T-helper 1 cell (primary cell): Measurements from ENCODE around the gene PARP8.
"Not testable (repeated sequence)": the region's sequence is repeated elsewhere in the genome, so short reads cannot be mapped to it uniquely, and the experiment has no call there.

Source experiments
- DNase-seq, 5 donors: peaks; one replicate each; pipeline ENCODE4 v3.0.0-alpha.2; 2012 to 2020

Gene PARP8

DNA sequence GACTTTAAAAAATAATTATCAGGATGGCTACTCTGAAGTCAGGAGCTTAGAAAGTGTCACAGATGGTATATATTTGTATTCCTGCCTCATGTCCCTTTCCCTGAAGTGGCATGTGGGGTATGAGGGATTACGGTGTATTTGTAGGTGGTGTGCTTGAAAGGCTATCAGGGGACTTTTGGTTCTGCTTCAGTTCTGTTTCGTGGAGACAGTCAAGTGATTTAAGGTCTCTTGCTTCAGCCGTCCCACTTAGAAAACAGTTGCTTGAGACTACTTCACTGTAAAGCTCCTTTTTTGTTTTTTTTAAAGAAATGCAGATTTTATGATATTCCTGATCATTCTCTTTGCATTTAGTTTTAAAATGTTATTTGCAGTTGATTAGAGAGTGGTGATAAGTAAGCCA, 18.3 kb downstream of the PARP8 start:
- no peak for DNase-seq

DNA sequence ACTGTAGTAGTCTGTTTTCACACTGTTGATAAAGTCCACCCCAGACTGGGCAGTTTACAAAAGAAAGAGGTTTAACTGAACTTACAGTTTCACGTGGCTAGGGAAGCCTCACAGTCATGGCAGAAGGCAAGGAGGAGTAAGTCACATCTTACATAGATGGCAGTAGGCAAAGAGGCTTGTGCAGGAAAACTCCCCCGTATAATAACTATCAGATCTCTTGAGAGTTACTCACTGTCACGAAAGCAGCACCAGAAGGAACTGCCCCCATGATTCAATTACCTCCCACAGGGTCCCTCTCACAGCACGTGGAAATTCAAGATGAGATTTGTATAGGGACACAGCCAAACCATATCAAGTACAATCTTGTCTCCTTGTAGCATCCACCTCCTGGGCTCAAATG, 21.1 kb downstream of the PARP8 start:
- DNase-seq = no peak

DNA sequence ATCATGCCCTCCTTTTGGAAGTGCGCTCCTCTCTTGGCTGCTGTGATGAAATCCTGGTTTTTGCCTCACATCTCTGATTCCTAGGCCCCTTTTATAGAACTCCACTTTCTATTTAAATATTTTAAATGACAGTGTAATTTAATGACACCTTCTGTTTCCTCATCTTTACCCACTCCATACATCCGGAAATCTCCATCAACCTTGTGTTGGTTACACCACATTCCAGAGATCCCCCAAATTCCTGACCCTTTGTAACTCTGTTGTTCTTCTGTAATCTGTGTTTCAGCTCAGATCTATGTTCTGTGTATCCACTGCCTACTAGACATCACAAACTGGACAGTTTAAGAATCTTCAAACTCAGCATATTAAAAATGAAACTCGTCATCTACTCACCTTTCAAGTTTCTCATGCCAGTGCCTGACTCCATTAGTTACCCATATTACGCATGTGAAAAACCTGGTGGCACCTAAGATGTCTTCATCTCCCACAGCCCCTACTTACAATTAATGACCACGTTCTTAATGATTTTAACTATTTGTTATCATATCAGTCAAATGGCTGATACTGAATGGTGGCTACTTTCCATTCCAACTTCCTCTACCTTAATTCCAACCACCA, 25.1 kb downstream of the PARP8 start:
- DNase-seq = no peak

DNA sequence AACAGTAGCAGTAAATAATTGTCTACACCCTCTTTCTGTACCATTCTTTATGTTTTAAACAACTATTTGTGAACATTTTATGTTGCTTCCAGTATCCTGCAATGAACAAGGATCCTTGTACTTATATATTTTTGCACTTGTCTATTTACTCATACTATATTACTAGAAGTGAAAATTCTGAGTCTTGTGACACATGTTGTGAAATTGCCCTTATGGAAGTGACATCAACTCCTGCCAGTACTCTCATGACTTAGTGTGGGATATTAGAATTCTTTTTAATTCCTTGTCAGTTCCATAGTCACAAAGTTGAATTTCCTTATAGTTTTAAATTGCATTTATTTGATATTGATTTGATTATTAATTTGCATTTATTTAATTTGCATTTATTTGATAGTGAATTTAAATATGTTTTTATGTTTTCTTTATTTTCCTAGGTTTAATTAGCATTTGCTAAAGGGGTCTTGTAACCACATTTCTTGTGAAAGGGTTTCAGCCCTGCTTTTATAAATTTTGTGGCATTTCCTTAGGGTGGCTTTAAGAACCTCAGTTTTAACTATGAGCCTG, 27.7 kb downstream of the PARP8 start:
- no peak for DNase-seq

DNA sequence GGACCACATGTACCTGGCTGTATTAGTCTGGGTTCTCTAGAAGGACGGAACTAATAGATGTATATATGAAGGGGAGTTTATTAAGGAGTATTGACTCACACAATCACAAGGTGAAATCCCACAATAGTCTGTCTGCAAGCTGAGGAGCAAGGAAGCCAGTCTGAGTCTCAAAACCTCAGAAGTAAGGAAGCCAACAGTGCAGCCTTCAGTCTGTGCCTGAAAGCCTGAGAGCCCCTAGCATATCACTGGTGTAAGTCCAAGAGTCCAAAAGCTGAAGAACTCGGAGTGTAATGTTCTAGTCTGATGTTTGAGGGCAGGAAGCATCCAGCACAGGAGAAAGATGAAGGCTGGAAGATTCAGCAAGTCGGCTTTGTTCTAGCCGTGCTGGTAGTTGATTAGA, 28.2 kb downstream of the PARP8 start:
- DNase-seq = not testable (repeated sequence)

DNA sequence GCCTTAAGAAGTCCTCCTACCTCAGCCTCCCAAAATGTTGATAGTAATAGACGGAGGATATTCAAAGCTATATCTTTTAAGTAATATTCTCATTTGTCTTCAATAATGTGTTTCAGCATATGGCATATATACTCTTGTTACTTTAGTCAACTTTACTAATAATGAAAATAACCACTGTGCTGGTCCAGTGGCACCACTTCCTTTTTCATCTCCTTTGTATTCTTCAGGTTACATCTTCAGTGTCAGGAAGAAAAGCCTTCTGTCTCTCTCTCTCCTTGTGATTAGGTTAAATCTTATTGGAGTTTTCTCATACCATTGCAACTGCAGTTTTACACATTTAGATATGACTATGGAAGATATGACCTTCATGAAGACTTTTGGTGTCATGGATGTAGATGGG, 31.3 kb downstream of the PARP8 start:
- DNase-seq = no peak

DNA sequence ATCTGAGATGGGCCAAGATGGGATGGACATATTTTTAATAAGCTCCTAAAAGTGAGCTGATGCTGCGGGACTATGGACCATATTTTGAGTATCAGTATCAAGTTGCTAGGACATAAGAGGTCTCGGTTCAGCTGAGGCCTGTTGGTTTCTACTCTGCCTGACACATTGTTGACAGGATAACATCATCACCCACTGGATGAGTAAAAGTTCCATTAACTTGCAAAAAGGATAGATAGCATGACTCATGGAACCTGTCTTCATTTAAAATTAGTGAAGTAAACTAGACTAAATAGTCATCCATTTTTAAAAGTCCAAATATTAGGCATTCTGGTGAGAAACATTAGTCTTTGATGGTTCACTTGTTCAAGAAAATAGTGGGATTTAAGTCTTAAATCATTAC, 33.3 kb downstream of the PARP8 start:
- DNase-seq = peak in 1 of 5 donors; percentile 4

DNA sequence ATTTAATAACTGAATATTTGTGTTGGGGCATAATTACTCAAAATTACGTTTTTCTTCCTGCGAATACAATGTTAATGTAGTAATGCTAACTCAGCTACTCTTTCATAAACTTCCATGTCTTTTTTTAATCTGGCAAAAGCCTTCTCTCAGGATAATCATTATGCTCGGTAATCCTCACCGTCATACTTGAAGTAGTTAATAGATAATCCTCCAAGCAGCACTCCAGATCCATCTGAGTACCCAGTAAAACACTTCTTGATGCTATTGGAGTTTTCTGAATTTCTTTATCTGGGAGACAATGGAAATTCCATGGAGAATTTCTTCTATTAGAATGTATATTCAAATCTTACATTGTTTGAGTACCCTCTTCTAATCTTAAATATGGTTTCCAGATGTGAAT, 34.3 kb downstream of the PARP8 start:
- DNase-seq = no peak

DNA sequence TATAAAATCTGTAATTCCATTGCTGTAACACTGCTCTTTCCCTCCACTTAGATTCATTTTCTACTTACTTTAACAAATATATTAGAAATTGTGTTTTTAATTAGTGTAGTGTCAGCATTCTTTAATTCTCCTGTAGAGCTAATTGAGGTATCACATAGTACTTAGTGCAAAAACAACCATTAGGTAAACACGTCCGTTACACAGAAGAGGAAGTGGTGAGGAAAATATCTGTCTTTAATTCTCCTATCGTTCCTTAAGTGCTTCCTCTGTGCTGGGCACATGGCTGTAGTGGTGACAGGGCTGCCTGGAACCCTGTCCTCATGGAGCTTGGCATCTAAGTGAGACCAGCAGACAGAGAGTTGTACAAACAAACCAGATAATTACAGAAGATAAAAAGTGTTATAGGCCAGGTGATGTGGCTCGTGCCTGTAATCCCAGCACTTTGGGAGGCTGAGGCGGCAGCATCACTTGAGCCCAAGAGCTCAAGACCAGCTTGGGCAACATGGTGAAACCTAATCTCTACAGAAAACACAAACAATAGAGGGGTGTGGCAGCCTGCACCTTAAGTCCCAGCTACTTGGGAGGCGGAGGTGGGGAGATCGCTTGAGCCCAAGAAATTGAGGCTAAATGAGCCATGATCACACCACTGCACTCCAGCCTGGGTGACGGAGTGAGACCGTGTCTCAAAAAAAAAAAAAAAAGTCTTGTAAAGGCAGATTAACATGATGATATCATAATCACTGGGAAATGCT, 36.4 kb downstream of the PARP8 start:
- DNase-seq = peak in 1 of 5 donors; percentile 17

DNA sequence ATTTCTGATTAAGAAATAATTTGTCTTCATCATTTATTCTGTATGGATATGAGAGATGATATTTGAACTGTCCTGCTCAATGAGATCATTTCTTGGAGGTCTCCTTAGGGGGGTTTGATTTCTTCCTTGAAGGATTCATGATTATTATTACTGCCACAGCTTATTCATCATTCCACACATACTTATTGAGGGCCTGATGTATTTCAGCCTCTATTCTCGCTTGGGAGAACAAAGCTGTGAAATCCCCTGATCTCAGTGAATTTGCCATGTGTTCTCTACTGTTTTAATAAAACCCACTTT, 36.9 kb downstream of the PARP8 start:
- DNase-seq = no peak

DNA sequence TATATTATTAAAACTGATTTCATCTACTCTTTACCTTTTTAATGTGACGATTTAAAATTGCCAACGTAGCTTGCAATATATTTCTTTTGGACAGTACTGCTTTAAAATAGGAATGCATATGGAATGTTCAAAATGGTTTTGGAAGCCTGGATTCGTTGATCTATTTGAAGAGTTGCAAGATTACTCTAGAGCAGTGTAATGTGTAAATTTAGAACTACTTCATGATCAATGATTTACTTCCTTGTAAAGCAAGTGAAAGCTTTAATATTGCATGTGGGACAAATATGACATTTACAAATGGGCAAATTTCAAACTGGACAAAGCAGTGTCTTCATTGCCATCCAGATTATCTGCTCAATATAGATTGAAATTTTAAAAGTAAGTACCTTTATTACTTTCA, 38.3 kb downstream of the PARP8 start:
- no peak for DNase-seq

DNA sequence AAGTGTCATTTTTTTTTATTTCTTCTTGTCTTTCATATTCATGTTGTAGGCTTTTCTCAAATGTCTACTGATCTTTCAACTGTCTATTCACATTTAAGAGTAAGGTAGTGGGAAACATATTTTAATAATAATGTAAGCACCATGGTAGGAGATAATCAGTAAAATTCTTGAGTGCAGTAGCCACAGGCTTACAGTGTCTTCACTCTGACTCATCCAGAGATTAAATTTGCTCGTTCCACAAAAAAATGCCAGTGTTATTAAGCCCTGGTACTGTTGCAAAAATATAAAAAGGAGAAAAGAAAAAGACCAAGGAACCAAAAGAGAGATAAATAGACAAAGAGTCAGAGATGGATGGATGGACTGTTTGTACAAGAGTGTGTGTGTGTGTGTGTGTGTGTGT, 43.0 kb downstream of the PARP8 start:
- DNase-seq = no peak

DNA sequence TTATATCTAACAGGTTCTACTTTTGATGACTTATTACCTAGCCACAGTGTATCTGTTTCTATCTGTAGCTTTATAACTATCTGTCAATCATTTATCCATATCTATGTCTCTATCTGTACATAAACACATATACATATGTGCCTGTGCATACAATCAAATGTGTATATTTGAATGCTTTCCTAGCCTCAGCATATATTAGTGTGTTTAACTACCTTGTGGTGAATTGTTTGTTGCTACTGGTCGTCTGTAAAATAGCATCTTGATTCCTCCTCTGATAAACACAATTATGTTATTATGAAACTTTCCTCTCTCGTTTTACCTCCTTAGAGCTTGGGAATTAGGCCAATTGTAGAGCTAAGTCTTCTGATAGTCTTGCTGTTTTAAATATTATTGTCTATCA, 44.4 kb downstream of the PARP8 start:
- DNase-seq = no peak

DNA sequence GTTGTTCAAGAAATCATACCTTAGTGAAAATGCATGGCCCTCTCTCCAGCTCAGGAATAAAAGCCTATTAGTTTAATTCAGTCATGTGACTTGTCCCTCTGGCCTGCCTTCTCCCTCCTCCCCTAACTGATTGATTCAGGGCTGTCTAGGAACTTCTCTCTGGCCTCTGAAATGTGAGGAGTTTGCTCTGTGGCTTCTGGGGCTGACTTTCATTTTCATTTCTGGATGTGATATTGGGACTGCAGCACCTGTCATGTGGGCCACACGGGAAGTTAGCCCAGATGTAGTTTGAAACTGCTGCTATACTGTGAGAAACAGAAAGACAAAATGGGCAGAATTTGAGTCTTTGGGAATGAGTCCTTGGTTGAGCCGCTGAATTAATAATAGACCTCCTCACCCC, 44.8 kb downstream of the PARP8 start:
- peak; percentile 16 to 80 (median 55) for DNase-seq

DNA sequence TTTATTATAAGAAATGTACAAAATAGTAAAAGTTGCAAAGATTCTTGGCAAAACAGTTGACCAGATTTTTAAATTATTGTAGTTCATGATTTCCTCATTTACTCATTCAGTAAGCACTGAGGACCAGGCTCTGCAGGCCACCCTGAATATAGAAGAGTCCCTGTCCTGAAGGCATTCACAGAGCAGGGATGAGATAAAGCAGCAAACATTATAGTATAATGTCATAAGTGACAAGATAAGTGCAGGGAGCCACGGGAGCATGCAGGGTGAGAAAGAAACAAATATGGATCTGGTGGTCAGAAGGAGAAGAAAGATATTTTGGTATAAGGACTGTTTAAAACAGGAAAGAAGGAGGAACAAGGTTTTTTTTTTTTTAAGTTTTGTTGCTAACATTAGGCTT, 46.0 kb downstream of the PARP8 start:
- DNase-seq = no peak

DNA sequence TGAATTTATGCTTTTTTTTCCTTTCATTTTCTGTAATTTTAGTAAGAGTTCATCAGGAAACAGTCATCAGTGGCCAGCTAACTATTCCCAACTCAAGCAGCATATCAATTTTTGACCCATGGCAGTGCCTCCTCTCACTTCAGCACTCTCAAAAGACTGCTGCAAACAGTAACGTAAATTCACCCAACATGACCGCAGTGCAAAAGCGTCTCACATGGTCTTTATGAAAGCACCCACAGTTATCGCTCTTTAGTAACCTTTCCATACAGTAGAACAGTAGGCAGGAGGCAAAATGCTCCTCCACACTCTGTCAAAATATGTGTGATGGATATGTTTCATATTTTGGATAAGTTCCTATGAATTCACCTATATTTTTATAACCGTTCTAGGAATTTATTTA, 48.6 kb downstream of the PARP8 start:
- DNase-seq = no peak

DNA sequence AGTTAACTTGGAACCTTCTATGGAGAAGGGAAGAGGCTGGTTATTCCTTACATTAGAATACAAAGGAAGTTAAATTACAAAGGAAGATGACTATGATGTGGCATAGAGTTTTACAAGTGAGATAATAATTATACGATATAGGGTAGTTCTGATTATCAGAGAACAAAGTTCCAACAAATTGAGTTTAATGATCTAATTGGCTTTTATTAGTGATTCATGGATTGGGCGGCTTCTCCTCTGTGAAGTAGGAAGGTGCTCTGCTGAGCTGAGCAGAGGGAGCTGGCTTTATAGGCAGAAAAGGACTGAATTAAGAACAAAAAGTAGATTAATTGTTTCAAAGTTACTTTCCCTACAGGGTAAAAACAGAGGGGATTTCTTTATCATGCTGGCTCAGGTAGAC, 49.7 kb downstream of the PARP8 start:
- DNase-seq = no peak

DNA sequence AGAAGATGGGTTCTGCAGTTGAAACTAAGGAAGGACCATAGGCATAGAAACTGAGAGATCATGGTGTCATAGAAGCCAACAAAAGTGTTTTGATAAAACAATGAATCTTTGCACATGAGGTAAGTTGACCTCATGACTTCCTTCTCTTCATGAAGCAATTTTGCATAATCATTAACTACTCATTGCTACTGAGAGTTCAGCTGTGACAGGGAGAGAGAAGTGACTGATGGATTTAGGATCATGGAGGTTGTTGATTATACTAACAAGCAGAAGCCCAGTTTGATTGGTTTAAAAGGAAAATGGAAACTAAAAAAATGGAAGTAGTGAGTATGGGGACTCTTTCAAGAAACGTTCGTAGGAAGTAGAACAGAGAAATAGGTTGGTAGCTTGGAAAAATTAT, 51.2 kb downstream of the PARP8 start:
- DNase-seq = no peak

DNA sequence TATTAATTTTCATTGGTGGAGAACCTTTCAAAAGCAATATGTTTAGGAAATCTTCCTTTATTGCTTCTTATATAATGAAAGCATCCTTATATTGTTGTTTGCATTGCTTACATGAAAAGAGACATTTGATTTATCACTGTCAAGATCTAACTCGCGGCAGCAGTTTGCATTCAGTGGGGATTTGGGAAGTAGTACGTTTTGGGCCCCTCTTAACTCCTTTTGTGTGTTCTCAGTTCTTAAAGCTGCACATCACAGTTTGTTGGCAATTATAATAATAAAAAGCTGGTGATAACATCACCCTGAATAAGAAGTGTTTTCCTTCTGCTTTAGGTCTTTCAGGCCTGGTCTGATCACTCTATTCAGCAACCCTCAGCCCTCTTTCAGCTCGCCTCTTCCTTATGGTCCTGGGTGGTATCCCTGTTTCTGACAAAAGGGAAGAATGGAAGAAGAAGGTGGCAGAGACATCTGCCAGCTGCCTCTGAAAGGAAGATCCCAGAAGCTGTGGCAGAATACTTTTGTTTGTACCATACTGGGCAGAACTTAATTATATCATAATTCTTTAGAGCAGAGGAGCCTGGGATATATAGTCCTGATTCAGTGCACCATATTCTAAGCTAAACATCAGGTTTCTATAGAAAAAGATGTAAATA, 53.7 kb downstream of the PARP8 start:
- DNase-seq = no peak

DNA sequence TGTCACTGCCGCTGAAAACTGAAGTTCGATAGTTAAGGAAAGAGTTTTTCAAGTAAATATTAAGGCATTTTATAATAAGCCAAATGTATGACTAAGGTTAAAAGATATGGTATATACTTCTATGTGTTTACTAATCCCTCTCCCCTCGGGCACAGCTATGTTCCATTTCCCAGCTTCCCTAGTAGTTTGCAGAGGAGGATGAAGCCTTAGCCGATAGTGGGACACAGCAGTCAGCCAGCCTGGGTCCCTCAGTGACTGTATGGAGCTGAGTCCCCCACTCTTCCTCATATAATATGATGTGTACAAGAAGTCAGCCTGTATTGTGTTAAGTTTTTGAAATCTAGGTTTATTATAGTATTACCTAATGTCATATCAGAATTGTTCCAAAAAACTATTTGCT, 55.8 kb downstream of the PARP8 start:
- no peak for DNase-seq

DNA sequence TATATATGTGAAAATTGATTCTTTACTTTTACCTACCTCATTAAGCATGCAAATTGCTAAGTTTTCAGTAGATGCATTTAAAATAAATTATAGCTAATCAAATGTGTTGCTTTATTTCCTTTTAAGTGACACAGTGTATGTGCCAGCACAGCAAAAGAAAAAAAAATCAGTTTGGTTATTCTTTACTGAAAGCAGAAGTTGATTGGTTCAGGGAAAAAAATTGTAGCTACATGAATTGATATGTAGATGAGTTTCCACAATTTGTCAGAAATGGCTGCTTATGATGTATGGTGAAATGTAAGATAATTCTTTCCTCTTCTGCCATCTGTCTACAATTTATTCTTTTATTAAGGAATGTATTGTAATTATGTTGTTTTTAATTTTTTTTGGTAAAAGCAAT, 57.8 kb downstream of the PARP8 start:
- no peak for DNase-seq

DNA sequence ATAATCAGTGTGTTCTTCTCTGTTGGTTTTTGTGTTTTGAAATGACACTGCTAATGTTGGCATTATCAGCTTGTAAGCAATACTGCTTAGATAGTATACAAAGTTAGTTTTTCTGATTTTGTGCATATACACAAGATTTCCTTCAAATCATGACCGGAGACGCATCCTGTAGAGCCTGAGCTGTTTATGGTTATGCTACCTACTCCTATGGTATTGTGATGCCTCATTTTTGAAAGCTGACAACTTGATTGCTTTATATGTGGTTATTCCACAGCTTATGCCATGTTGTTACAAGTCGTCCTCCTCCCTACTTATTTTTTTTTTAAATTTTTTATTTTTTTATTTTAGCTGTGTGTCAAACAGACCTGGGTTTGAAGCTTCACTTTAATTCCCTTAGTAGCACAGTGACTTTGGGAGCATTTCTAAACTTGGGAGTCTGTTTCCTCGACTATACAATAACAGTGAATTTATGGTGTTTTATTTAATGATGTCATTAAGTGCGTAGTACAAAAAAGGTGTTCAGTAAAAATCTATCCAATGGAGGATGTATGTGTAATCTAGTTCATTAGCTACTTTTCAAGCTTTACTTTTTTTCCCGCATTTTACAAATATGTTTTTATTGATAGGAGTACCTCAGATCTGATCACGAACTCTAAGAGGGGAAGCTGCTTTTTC, 59.5 kb downstream of the PARP8 start:
- DNase-seq = no peak

DNA sequence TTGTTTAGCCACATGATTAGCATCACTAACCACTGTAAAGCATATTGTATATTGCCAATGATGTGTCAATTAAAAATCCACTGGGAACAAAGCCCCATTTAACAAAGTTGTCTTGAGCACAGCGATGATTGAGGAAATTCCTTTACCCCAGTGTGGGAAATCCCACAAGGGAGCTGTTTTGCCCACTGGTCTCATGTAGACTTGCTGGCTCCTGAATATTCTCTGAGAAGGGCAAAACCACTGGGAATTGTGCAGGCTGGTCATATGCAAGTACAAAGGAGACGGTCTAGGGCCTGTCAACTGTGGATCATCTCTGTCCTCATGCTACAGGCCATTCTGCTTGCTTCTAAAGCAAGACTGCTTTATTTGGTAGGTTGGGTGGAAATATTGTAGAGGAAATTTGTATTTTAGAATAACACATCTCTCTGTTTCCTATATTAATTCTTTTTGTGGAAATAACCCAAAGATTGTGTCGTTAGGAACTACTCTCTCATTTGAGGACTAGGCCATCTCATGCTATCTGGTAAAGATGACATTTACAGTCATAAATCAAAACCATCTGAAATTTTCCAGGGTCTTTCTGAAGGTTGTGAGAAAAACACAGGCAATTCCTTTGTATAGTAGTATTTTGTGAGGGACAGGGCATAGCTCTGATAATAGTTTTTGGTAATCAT, 60.2 kb downstream of the PARP8 start:
- DNase-seq = no peak
